HG02678 (cell line): Measurements from ENCODE around the gene C15orf62.

Source experiments
- ATAC-seq: cut with Tn5 transposase; IDR thresholded peaks from one replicate; pipeline ENCODE4 v1.9.1; 2021; ENCODE audit warnings: mild to moderate bottlenecking, moderate library complexity; ENCODE audit not compliant: unreplicated experiment

Gene C15orf62

DNA sequence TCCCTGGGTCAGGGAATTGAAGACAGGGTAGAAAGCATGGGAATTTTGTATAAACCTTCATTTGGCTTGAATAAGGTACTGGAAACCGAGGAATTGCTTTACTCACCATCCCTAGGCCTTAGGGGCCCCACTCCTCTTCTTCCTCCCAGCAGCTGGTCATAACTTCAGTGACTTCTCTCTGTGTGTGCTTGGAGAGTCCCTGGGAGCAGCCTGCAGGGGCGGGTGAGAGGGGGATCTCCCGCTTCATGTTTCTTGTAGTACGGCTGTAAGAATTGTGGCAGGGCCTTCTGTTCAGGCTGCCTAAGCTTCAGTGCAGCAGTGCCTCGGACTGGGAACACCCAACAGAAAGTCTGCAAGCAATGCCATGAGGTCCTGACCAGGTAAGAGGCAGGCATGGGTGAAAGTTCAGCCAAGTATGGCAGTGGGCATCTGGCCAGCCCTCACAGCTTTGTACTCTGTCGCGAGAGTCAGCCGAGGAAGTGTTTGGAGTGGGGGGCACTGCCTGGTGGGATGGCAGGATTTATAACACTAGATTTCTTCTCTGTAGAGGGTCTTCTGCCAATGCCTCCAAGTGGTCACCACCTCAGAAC lies 39.2 kb downstream of the C15orf62 start:
- no peak for ATAC-seq

DNA sequence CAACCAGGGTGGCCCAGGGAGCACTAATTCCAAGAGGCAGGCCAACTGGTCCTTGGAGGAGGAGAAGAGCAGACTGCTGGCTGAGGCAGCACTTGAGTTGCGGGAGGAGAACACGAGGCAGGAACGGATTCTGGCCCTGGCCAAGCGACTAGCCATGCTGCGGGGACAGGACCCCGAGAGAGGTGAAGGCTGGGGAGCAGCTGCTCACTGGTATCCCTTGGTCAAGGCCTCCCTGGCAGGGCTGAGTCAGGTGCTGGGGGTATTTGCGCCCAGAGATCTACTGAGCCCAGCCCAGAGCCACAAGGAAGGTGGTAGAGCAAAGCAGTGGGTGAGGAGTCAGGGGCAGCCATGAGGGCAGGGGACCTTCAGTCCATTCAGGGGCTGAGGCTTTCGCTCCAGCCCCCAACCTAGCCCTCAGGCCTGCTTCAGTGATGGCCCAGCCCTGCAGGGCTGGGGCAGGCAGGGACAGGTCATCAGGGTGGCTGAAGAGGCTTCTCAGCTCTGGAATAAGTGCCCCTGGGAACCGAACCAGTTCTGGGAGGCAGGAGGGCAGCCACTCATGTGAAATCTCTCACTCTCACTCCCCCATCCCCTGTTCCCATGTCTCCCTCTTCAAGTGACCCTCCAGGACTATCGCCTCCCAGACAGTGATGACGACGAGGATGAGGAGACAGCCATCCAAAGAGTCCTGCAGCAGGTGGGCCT lies 43.1 kb downstream of the C15orf62 start:
- ATAC-seq: no peak

DNA sequence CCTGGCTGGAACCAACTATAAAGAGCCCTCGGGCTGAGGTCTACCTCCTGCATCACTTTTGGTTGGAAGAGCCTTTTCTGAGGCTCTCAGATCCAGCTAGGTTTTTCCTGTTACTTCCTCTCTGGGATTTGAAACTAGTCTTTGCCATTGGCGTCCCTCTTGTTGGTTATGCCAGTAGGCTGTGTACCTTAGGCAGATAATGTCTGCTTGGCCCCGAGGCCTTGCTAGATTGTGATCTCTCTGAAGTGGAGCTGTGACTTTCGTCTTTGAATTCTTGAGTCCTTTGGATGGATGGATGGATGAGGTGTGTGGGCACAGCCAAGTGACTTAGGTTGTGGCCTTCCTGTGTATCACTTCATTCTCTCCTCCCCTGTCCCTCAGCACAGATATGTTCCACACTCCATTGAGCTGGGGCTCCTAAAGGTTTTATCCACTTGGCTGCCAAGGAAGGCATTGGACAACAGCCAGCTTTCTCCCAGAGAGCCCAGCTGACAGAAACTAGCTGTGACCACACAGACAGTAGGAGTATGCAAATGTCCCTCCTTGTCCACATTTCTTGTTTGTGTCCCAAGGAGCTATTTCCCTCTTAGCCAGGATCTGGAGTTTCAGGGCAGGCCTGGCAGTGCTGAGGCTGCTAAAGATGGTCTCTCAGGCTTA lies 45.4 kb downstream of the C15orf62 start:
- no peak for ATAC-seq

DNA sequence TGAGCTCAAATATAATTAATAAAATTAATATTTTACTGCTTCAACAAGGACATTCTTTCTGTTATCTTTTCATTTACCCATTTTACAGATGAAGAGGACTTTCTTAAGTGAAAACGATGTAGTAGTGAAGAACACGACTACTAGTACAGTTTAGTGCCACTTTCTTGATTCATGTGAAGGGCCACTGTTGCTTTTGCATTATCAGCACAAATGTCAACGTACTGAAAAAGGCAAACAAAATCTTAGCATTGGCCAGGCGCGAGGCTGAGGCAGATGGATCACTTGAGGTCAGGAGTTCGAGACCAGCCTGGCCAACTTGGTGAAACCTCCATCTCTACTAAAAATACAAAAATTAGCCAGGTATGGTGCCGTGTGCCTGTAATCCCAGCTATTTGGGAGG lies 49.3 kb downstream of the C15orf62 start:
- no peak for ATAC-seq

DNA sequence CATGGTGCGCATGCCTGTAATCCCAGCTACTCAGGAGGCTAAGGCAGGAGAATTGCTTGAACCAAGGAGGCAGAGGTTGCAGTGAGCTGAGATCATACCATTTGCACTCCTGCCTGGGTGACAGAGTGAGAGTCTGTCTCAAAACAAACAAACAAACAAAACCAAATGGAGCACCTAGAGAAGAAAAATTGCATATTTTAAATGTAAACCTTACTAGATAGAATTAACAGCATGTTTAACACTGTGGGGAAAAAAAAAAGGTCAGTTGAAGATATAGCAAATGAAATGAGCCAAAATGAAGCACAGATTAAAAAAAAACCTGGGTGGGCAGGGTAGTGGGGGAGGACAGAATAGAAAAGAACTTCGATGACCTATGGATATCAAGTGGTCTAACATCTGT lies 51.4 kb downstream of the C15orf62 start:
- ATAC-seq: no peak
